ENCODE results near the gene SLC35A2. TPM values are rescaled to one million over a fixed set of nuclear protein-coding genes. Genes with fewer than 3 reads are reported as not detected.
"Not testable (repeated sequence)": the region's sequence is repeated elsewhere in the genome, so short reads cannot be mapped to it uniquely, and the experiment has no call there.

Gene SLC35A2
- total RNA-seq, 6 donors from 2014 or later, result 5.2 to 32.0 (median 23.3) TPM

- Histone ChIP-seq H3K27me3 (no peaks in the 10 kb centered on the region), H3K9me3 (no peaks in the 10 kb centered on the region), H3K36me3 (no peaks in the 10 kb centered on the region), H3K27ac (no peak overlapping the region), H3K4me3 (no peak overlapping the region), H3K4me1 (no peaks in the 10 kb centered on the region)
- no peak for ATAC-seq (ENCODE audit: low FRiP score in 2 of 2)
- no peak for DNase-seq
- 77 to 80% methylated on average over 10 of the region's 10 CpGs for WGBS, 2 donors
- TF ChIP-seq POLR2AphosphoS5 (IDR thresholded peaks at IDR 0.05) (no peak), CTCF (IDR thresholded peaks at IDR 0.05) (no peak), EP300 (IDR thresholded peaks at IDR 0.05) (no peak), POLR2A (IDR thresholded peaks at IDR 0.05) (no peak)
Observed at GRCh38 chrX:48883729-48884128, 27.7 kb downstream of the SLC35A2 start.

- H3K27me3 ChIP-seq; H3K9me3 ChIP-seq; ATAC-seq (ENCODE audit: low FRiP score in 2 of 2); H3K4me3 ChIP-seq; DNase-seq; H3K27ac ChIP-seq; H3K4me1 ChIP-seq; H3K36me3 ChIP-seq: not testable (repeated sequence)
- 61 to 62% methylated on average over 3 to 4 of the region's 4 CpGs for WGBS, 2 donors
Observed at GRCh38 chrX:48876944-48877343, 34.5 kb downstream of the SLC35A2 start.

- H3K4me3 ChIP-seq; DNase-seq; H3K27me3 ChIP-seq; H3K27ac ChIP-seq; H3K4me1 ChIP-seq; H3K36me3 ChIP-seq; ATAC-seq (ENCODE audit: low FRiP score in 2 of 2); H3K9me3 ChIP-seq: not testable (repeated sequence)
- 57 to 73% methylated on average over 1 of the region's 2 CpGs for WGBS, 2 donors
Observed at GRCh38 chrX:48872017-48872416, 39.4 kb downstream of the SLC35A2 start.

- Histone ChIP-seq H3K9me3 (no peaks in the 10 kb centered on the region), H3K27ac (no peak overlapping the region), H3K36me3 (no peaks in the 10 kb centered on the region), H3K4me1 (no peaks in the 10 kb centered on the region), H3K27me3 (no peaks in the 10 kb centered on the region), H3K4me3 (no peak overlapping the region)
- no peak for ATAC-seq (ENCODE audit: low FRiP score in 2 of 2)
- TF ChIP-seq POLR2A (IDR thresholded peaks at IDR 0.05), result no peak
- 30 to 38% methylated on average over 4 of the region's 4 CpGs for WGBS, 2 donors
- no peak for DNase-seq
Observed at GRCh38 chrX:48864210-48864609, 47.2 kb downstream of the SLC35A2 start.

GRCh38 chrX:48854898-48855297 lies 56.5 kb downstream of the SLC35A2 start:
- ATAC-seq (ENCODE audit: low FRiP score in 2 of 2), result no peak
- Histone ChIP-seq H3K27me3 (no peaks in the 10 kb centered on the region), H3K4me3 (no peak overlapping the region), H3K9me3 (no peaks in the 10 kb centered on the region), H3K36me3 (no peaks in the 10 kb centered on the region), H3K4me1 (no peaks in the 10 kb centered on the region), H3K27ac (no peak overlapping the region)
- TF ChIP-seq EP300 (IDR thresholded peaks at IDR 0.05), result no peak
- TF ChIP-seq POLR2A (IDR thresholded peaks at IDR 0.05), result no peak
- TF ChIP-seq POLR2AphosphoS5 (IDR thresholded peaks at IDR 0.05), result no peak
- TF ChIP-seq CTCF (IDR thresholded peaks at IDR 0.05), result no peak
- 47 to 58% methylated on average over 5 of the region's 5 CpGs for WGBS, 2 donors
- DNase-seq, result no peak

GRCh38 chrX:48854121-48854804 lies 57.2 kb downstream of the SLC35A2 start:
- WGBS, 2 donors, result 87 to 98% methylated on average over 6 to 11 of the region's 12 CpGs
- H3K9me3 ChIP-seq; DNase-seq; H3K4me1 ChIP-seq; H3K4me3 ChIP-seq; H3K27me3 ChIP-seq; ATAC-seq (ENCODE audit: low FRiP score in 2 of 2); H3K36me3 ChIP-seq; H3K27ac ChIP-seq: not testable (repeated sequence)

- not testable (repeated sequence) for H3K27me3 ChIP-seq; H3K4me3 ChIP-seq; ATAC-seq (ENCODE audit: low FRiP score in 2 of 2); H3K4me1 ChIP-seq; DNase-seq; H3K27ac ChIP-seq; H3K9me3 ChIP-seq; H3K36me3 ChIP-seq
Observed at GRCh38 chrX:48853494-48853893, 58.0 kb downstream of the SLC35A2 start.

Small RNA genes within 50 kb of the gene (small RNA-seq; reads per million reads assigned to genes)
- gene RNU6-722P, result 0 reads per million in 4 donors

Other genes with a start within 250 kb of the SLC35A2 start
- 10 to 100 TPM; 11.7 to 46.0 (median 33.9) TPM for gene WAS, start 227.8 kb downstream of the SLC35A2 start, total RNA-seq
- gene SUV39H1, start 214.9 kb downstream of the SLC35A2 start, total RNA-seq, result 1 to 10 TPM; 1.2 to 7.3 (median 6.0) TPM
- 1 to 10 TPM in 4 of 6 donors, not detected in 2; 1.1 to 2.1 (median 2.0) TPM for gene GLOD5, start 149.9 kb downstream of the SLC35A2 start, total RNA-seq
- 1 to 10 TPM in 4 of 6 donors, under 1 TPM in 1, not detected in 1; 0.49 to 3.1 (median 1.6) TPM for gene GATA1, start 125.1 kb downstream of the SLC35A2 start, total RNA-seq
- gene HDAC6, start 109.6 kb downstream of the SLC35A2 start, total RNA-seq, result 100 to 1,000 TPM in 2 of 6 donors, 10 to 100 TPM in 4; 59.1 to 171 (median 86.0) TPM
- gene ERAS, start 85.1 kb downstream of the SLC35A2 start, total RNA-seq, result not detected
- gene PCSK1N, start 76.0 kb downstream of the SLC35A2 start, total RNA-seq, result 1 to 10 TPM; 1.0 to 7.5 (median 2.3) TPM
- gene TIMM17B, start 13.9 kb downstream of the SLC35A2 start, total RNA-seq, result 10 to 100 TPM; 29.6 to 49.6 (median 42.6) TPM
- gene PQBP1, start 13.7 kb downstream of the SLC35A2 start, total RNA-seq, result 10 to 100 TPM; 49.1 to 76.9 (median 65.2) TPM
- 10 to 100 TPM; 16.3 to 36.1 (median 26.2) TPM for gene PIM2, start 7.4 kb upstream of the SLC35A2 start, total RNA-seq
- 100 to 1,000 TPM in 1 of 6 donors, 10 to 100 TPM in 5; 40.1 to 101 (median 49.6) TPM for gene OTUD5, start 46.0 kb upstream of the SLC35A2 start, total RNA-seq
- gene KCND1, start 60.2 kb upstream of the SLC35A2 start, total RNA-seq, result 1 to 10 TPM in 3 of 6 donors, under 1 TPM in 3; 0.61 to 3.1 (median 1.2) TPM
- 100 to 1,000 TPM in 1 of 6 donors, 10 to 100 TPM in 5; 37.5 to 140 (median 50.8) TPM for gene GRIPAP1, start 90.6 kb upstream of the SLC35A2 start, total RNA-seq
- 10 to 100 TPM; 44.4 to 99.7 (median 72.3) TPM for gene TFE3, start 131.7 kb upstream of the SLC35A2 start, total RNA-seq
- gene CCDC120, start 147.4 kb upstream of the SLC35A2 start, total RNA-seq, result 10 to 100 TPM in 3 of 6 donors, 1 to 10 TPM in 3; 6.0 to 13.5 (median 9.9) TPM
- 10 to 100 TPM; 12.5 to 26.2 (median 15.5) TPM for gene PRAF2, start 162.4 kb upstream of the SLC35A2 start, total RNA-seq
- gene WDR45, start 168.2 kb upstream of the SLC35A2 start, total RNA-seq, result 100 to 1,000 TPM in 2 of 6 donors, 10 to 100 TPM in 4; 55.9 to 165 (median 74.2) TPM
- gene GPKOW, start 212.1 kb upstream of the SLC35A2 start, total RNA-seq, result 10 to 100 TPM; 14.7 to 23.1 (median 20.4) TPM